Ishikawa (cell line): Measurements from ENCODE around the gene UBE2C.

ENCODE experiments used
- CREB1 ChIP-seq: IDR thresholded peaks from 2 replicates; pipeline ENCODE4 v1.6.1; 2012; ENCODE audit warnings: low read depth
- EP300 ChIP-seq: IDR thresholded peaks from 2 replicates; pipeline ENCODE4 v1.6.1; 2012; ENCODE audit warnings: borderline replicate concordance
- FOXM1 ChIP-seq: IDR thresholded peaks from 2 replicates; pipeline ENCODE4 v1.6.1; 2012; ENCODE audit warnings: low read depth, borderline replicate concordance
- RAD21 ChIP-seq: IDR thresholded peaks from 2 replicates; pipeline ENCODE4 v1.6.1; 2012; ENCODE audit warnings: low read depth
- TCF12 ChIP-seq: IDR thresholded peaks from 2 replicates; pipeline ENCODE4 v1.6.1; 2012; ENCODE audit warnings: low read depth
- YY1 ChIP-seq: IDR thresholded peaks from 2 replicates; pipeline ENCODE4 v1.6.1; 2012; ENCODE audit warnings: low read depth
- TF ChIP-seq, protein P1 (sequence below): IDR thresholded peaks from 2 replicates; pipeline ENCODE4 v1.6.1; 2012; ENCODE audit warnings: low read depth, mild to moderate bottlenecking
- TF ChIP-seq, protein P2 (sequence below): IDR thresholded peaks from 2 replicates; pipeline ENCODE4 v1.6.1; 2012

DNA sequence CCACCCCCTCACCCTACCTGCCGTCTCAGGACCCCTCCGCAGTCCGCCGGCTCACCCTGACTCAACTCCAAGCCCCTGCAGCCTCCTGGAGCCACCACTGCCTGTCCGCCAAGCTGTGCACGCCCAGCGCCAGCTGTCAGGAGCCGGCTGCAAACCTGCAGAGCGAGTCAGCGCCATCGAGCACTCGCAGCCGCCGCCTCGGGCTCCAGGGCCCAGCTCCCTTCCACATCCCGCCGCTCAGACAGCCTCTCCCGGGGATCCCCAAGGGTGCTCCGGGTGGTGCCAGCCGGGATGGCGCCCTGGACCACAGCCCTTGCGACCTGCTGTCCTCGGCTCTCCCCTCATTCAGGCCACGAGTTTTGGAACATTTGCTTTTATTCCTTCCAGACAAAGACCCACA lies 10.4 kb downstream of the UBE2C start:
- TF ChIP-seq, protein P1, sequence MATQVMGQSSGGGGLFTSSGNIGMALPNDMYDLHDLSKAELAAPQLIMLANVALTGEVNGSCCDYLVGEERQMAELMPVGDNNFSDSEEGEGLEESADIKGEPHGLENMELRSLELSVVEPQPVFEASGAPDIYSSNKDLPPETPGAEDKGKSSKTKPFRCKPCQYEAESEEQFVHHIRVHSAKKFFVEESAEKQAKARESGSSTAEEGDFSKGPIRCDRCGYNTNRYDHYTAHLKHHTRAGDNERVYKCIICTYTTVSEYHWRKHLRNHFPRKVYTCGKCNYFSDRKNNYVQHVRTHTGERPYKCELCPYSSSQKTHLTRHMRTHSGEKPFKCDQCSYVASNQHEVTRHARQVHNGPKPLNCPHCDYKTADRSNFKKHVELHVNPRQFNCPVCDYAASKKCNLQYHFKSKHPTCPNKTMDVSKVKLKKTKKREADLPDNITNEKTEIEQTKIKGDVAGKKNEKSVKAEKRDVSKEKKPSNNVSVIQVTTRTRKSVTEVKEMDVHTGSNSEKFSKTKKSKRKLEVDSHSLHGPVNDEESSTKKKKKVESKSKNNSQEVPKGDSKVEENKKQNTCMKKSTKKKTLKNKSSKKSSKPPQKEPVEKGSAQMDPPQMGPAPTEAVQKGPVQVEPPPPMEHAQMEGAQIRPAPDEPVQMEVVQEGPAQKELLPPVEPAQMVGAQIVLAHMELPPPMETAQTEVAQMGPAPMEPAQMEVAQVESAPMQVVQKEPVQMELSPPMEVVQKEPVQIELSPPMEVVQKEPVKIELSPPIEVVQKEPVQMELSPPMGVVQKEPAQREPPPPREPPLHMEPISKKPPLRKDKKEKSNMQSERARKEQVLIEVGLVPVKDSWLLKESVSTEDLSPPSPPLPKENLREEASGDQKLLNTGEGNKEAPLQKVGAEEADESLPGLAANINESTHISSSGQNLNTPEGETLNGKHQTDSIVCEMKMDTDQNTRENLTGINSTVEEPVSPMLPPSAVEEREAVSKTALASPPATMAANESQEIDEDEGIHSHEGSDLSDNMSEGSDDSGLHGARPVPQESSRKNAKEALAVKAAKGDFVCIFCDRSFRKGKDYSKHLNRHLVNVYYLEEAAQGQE, result no peak
- TF ChIP-seq, protein P2, sequence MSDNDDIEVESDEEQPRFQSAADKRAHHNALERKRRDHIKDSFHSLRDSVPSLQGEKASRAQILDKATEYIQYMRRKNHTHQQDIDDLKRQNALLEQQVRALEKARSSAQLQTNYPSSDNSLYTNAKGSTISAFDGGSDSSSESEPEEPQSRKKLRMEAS, result no peak
- TF ChIP-seq YY1 (no peak), TCF12 (no peak), CREB1 (no peak), RAD21 (no peak), EP300 (no peak), FOXM1 (no peak)
